Activated CD4-positive, alpha-beta memory T cell treated with anti-CD3 and anti-CD28 coated beads for 36 hours (primary cell): Measurements from ENCODE around the gene FNBP1L. TPM values are rescaled to one million over a fixed set of nuclear protein-coding genes. Genes with fewer than 3 reads are reported as not detected.

Experiments
- CTCF ChIA-PET: fragments of 350-600 bp; sonication (Branson Sonifier 250); formaldehyde crosslinking; loops from one replicate; lab custom pipeline; 2021; ENCODE audit warnings: antibody characterized with exemption, inconsistent platforms; lab: Charles Lee
- POLR2A ChIA-PET: fragments of 350-600 bp; sonication (Branson Sonifier 250); formaldehyde crosslinking; loops from one replicate; lab custom pipeline; 2021; ENCODE audit warnings: antibody characterized with exemption; lab: Charles Lee
- DNase-seq: peaks from one replicate; pipeline ENCODE4 v3.0.0-alpha.2; 2020
- H3K27ac Mint-ChIP-seq: one replicate; pipeline ENCODE4 v1.8.0; 2021; ENCODE audit warnings: mixed read lengths
- H3K27me3 Mint-ChIP-seq: one replicate; pipeline ENCODE4 v1.8.0; 2021; ENCODE audit warnings: mixed read lengths
- H3K36me3 Mint-ChIP-seq: one replicate; pipeline ENCODE4 v1.8.0; 2021; ENCODE audit warnings: mixed read lengths
- H3K4me1 Mint-ChIP-seq: one replicate; pipeline ENCODE4 v1.8.0; 2021; ENCODE audit warnings: low read depth, mixed read lengths
- H3K4me3 Mint-ChIP-seq: one replicate; pipeline ENCODE4 v1.8.0; 2021; ENCODE audit warnings: mild to moderate bottlenecking, mixed read lengths
- H3K9me3 Mint-ChIP-seq: one replicate; pipeline ENCODE4 v1.8.0; 2021; ENCODE audit warnings: mixed read lengths
- intact Hi-C: fragments of 100-400 bp; cut with micrococcal nuclease; formaldehyde crosslinking; loops from one replicate; pipeline ENCODE4 v1.15.1; 2023
- total RNA-seq, 2 experiments: library from RNA; stranded (reverse); gene quantifications; one replicate each; pipeline ENCODE4 v1.2.3, GENCODE V29; 2021

Gene FNBP1L
- total RNA-seq: 1 to 10 TPM in 1 of 2 experiments, under 1 TPM in 1; 0.81 to 1.2 TPM

DNA sequence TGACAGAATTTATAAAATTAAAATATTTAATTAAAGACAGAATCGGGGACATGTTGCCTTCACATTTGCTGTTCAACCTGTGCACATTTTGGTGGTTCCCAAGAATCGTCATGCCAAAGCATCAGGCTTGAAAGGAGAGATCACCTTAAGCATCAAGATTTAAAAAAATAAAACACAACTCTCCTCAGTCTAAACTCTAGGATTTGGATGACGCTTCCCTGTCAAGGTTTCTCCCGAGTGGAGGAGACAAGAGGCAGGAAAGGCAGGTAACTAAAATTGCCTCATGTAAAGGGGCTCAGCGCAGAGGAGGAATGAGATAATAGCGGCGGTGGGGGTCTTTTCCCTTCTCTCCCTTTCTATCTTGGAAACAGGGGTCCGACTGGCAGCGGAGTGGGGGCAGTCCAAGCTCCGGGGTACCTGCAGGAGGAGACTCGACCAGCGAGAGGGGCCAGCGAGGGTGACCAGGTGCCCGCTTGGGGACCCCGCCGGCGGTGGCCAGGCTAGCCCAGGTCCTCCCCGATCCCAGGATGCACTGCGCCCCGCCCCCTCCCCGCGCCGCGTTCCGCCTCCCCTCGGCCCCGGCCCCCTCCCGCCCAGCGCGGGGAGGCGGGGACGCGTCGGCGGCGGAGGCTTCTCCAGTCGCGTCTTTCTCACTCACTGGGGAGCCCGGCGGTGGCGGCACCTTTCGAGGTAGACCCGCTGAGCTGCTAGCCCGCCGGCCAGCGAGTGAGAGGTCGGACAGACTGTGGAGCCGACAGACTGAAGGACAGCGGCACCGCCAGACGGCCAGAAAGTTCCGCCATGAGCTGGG lies at the start of gene FNBP1L:
TSS of gene FNBP1L (plus strand) at position 638 of the 811 bp plus-strand sequence. CDS start at position 802, 164 bp downstream.
- ChIA-PET CTCF (interaction anchor here (1.0 to 2.1 kb wide), 8 partner anchors 10 to 367 kb away, joined by 3 to 9 read pairs (median 5); no protein-coding TSS in a partner anchor), POLR2A (interaction anchor here (0.9 to 1.2 kb wide), 2 partner anchors 168 to 398 kb away, joined by 3 read pairs; no protein-coding TSS in a partner anchor)
- Mint-ChIP-seq H3K9me3 (no peaks in the 10 kb centered on the region), H3K4me3 (peak within 1 kb of the TSS; percentile 85), H3K4me1 (peaks cover 14% of the 10 kb centered on the region), H3K27me3 (peaks cover 45% of the 10 kb centered on the region), H3K36me3 (no peaks in the 10 kb centered on the region), H3K27ac (no peak within 1 kb of the TSS)
- DNase-seq: peak; percentile 67
- intact Hi-C loops: no loop called here

- DNase-seq: no peak
- H3K4me3 Mint-ChIP-seq: no peak overlapping the region
- no peaks in the 10 kb centered on the region for H3K36me3 Mint-ChIP-seq
- H3K27ac Mint-ChIP-seq: no peak overlapping the region
- no peaks in the 10 kb centered on the region for H3K4me1 Mint-ChIP-seq
- no peaks in the 10 kb centered on the region for H3K27me3 Mint-ChIP-seq
- intact Hi-C loops: no loop called here
- H3K9me3 Mint-ChIP-seq: no peaks in the 10 kb centered on the region
- ChIA-PET CTCF (no interaction called here), POLR2A (no interaction called here)
Measured at GRCh38 chr1:93399781-93400180, 48.1 kb upstream of the FNBP1L start.

GRCh38 chr1:93408203-93408602 lies 39.7 kb upstream of the FNBP1L start:
- peaks cover 3% of the 10 kb centered on the region for H3K36me3 Mint-ChIP-seq
- CTCF ChIA-PET: no interaction called here
- DNase-seq: no peak
- H3K4me1 Mint-ChIP-seq: no peaks in the 10 kb centered on the region
- no peaks in the 10 kb centered on the region for H3K27me3 Mint-ChIP-seq
- H3K9me3 Mint-ChIP-seq: peaks cover 3% of the 10 kb centered on the region
- H3K27ac Mint-ChIP-seq: no peak overlapping the region
- POLR2A ChIA-PET: no interaction called here
- intact Hi-C loops: no loop called here
- no peak overlapping the region for H3K4me3 Mint-ChIP-seq

DNA sequence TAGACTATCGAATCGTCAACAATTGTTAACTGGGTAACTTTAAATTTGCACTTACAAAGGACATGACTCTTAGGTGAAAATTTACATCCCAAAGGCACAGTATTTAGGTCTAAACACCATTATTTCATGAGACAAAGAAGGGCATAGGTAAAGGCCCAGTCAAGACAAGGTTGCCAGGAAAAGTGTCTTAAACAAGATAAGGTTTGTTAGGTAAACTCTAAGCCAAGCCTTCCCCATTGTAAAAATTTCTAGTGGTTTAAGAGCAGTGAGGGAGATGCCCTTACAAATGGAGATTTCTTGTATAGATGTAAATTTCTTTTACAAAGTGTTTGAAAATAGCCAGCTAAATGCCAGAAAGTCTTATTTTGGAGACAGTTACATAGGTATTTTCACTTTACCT lies 36.9 kb upstream of the FNBP1L start:
- no peak overlapping the region for H3K27ac Mint-ChIP-seq
- H3K36me3 Mint-ChIP-seq: peaks cover 3% of the 10 kb centered on the region
- CTCF ChIA-PET: no interaction called here
- POLR2A ChIA-PET: no interaction called here
- intact Hi-C loops: no loop called here
- H3K4me1 Mint-ChIP-seq: no peaks in the 10 kb centered on the region
- no peak overlapping the region for H3K4me3 Mint-ChIP-seq
- H3K27me3 Mint-ChIP-seq: no peaks in the 10 kb centered on the region
- H3K9me3 Mint-ChIP-seq: peaks cover 3% of the 10 kb centered on the region
- no peak for DNase-seq

DNA sequence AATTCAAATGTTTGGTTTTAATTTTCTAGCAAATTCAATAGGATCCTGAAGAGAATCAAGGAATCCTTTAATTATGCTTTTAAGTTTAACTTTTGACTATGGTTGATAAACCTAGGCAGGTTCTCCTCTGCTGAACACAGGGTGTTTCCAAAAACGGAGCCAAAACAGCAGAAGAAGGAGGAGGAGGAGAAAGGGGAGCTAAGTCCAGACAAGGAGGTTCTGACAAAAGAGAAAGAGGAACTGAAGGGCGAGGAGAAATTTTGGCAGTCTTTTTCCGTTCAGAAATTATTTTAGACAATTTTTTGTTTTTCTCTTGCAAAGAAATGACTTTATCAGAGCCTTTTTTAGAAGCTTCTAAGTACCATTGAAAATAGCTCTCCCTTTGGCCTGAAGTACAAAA lies 33.2 kb upstream of the FNBP1L start:
- ChIA-PET POLR2A (no interaction called here), CTCF (interaction anchor here (1.2 kb wide), 1 partner anchor 107 kb away, joined by 3 read pairs; no protein-coding TSS in a partner anchor)
- Mint-ChIP-seq H3K4me1 (no peaks in the 10 kb centered on the region), H3K27ac (no peak overlapping the region), H3K36me3 (no peaks in the 10 kb centered on the region), H3K27me3 (peaks cover 3% of the 10 kb centered on the region), H3K9me3 (no peaks in the 10 kb centered on the region), H3K4me3 (no peak overlapping the region)
- intact Hi-C loops: no loop called here
- DNase-seq: no peak

GRCh38 chr1:93415296-93415695 lies 32.6 kb upstream of the FNBP1L start:
- Mint-ChIP-seq H3K27me3 (peaks cover 3% of the 10 kb centered on the region), H3K27ac (no peak overlapping the region)
- POLR2A ChIA-PET: no interaction called here

GRCh38 chr1:93416183-93416582 lies 31.7 kb upstream of the FNBP1L start:
- Mint-ChIP-seq H3K4me3 (no peak overlapping the region), H3K27me3 (peaks cover 4% of the 10 kb centered on the region), H3K27ac (no peak overlapping the region), H3K4me1 (no peaks in the 10 kb centered on the region), H3K9me3 (no peaks in the 10 kb centered on the region), H3K36me3 (no peaks in the 10 kb centered on the region)
- DNase-seq: no peak
- intact Hi-C loops: no loop called here
- POLR2A ChIA-PET: interaction anchor here (0.6 kb wide), 1 partner anchor 162 kb away, joined by 3 read pairs; no protein-coding TSS in a partner anchor
- CTCF ChIA-PET: no interaction called here

More at GRCh38 chr1:93415296-93415695, 32.6 kb upstream of the FNBP1L start:
- H3K4me1 Mint-ChIP-seq: no peaks in the 10 kb centered on the region
- intact Hi-C loops: no loop called here
- H3K9me3 Mint-ChIP-seq: no peaks in the 10 kb centered on the region
- CTCF ChIA-PET: interaction anchor here (1.2 kb wide), 1 partner anchor 107 kb away, joined by 3 read pairs; no protein-coding TSS in a partner anchor
- no peak overlapping the region for H3K4me3 Mint-ChIP-seq
- no peaks in the 10 kb centered on the region for H3K36me3 Mint-ChIP-seq
- DNase-seq: no peak

GRCh38 chr1:93419344-93419743 lies 28.6 kb upstream of the FNBP1L start:
- no peak for DNase-seq
- no peaks in the 10 kb centered on the region for H3K9me3 Mint-ChIP-seq
- H3K27me3 Mint-ChIP-seq: peaks cover 4% of the 10 kb centered on the region
- H3K36me3 Mint-ChIP-seq: no peaks in the 10 kb centered on the region
- no peak overlapping the region for H3K27ac Mint-ChIP-seq
- H3K4me3 Mint-ChIP-seq: no peak overlapping the region
- ChIA-PET POLR2A (no interaction called here), CTCF (interaction anchor here (1.7 kb wide), 1 partner anchor 114 kb away, joined by 4 read pairs; no protein-coding TSS in a partner anchor)
- intact Hi-C loops: no loop called here
- no peaks in the 10 kb centered on the region for H3K4me1 Mint-ChIP-seq

DNA sequence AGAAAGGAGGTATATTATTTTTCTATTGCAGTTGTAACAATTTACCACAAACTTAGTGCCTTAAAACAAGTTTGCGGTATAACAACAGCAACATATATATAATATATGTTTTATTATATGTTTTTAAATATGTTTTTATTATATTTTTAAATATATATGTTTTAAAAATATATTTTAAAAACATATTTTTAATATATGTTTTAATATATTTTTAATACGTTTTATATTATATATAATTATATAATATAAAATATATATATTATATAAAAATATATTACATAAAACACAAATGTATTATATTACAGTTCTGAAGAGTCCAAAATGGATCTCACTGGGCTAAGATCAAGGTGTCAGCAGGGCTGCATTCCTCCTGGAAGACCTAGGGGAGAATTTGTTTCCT lies 27.5 kb upstream of the FNBP1L start:
- no peaks in the 10 kb centered on the region for H3K36me3 Mint-ChIP-seq
- no peaks in the 10 kb centered on the region for H3K4me1 Mint-ChIP-seq
- H3K27ac Mint-ChIP-seq: no peak overlapping the region
- no peaks in the 10 kb centered on the region for H3K9me3 Mint-ChIP-seq
- CTCF ChIA-PET: interaction anchor here (1.9 kb wide), 1 partner anchor 116 kb away, joined by 5 read pairs; no protein-coding TSS in a partner anchor
- POLR2A ChIA-PET: no interaction called here
- no peak for DNase-seq
- H3K27me3 Mint-ChIP-seq: peaks cover 4% of the 10 kb centered on the region
- no peak overlapping the region for H3K4me3 Mint-ChIP-seq
- intact Hi-C loops: no loop called here

- H3K27ac Mint-ChIP-seq: no peak overlapping the region
- ChIA-PET POLR2A (no interaction called here), CTCF (interaction anchor here (0.6 to 0.7 kb wide), 2 partner anchors 11 to 629 kb away, joined by 3 read pairs; no protein-coding TSS in a partner anchor)
- H3K36me3 Mint-ChIP-seq: no peaks in the 10 kb centered on the region
- intact Hi-C loops: no loop called here
- no peaks in the 10 kb centered on the region for H3K4me1 Mint-ChIP-seq
- DNase-seq: no peak
- H3K27me3 Mint-ChIP-seq: peaks cover 8% of the 10 kb centered on the region
- no peaks in the 10 kb centered on the region for H3K9me3 Mint-ChIP-seq
- H3K4me3 Mint-ChIP-seq: no peak overlapping the region
Measured at GRCh38 chr1:93426181-93426580, 21.7 kb upstream of the FNBP1L start.

- no peak for DNase-seq
- ChIA-PET CTCF (interaction anchor here (1.0 kb wide), 1 partner anchor 123 kb away, joined by 4 read pairs; no protein-coding TSS in a partner anchor), POLR2A (no interaction called here)
- Mint-ChIP-seq H3K4me1 (no peaks in the 10 kb centered on the region), H3K36me3 (no peaks in the 10 kb centered on the region), H3K9me3 (no peaks in the 10 kb centered on the region), H3K27me3 (peaks cover 8% of the 10 kb centered on the region), H3K4me3 (no peak overlapping the region), H3K27ac (no peak overlapping the region)
- intact Hi-C loops: no loop called here
Measured at GRCh38 chr1:93427656-93428055, 20.3 kb upstream of the FNBP1L start.

- ChIA-PET CTCF (interaction anchor here (1.2 to 2.1 kb wide), 7 partner anchors 12 to 381 kb away, joined by 3 to 16 read pairs (median 4); no protein-coding TSS in a partner anchor), POLR2A (no interaction called here)
- intact Hi-C loops: no loop called here
- peaks cover 3% of the 10 kb centered on the region for H3K27me3 Mint-ChIP-seq
- DNase-seq: no peak
- no peaks in the 10 kb centered on the region for H3K9me3 Mint-ChIP-seq
- H3K4me1 Mint-ChIP-seq: no peaks in the 10 kb centered on the region
- no peaks in the 10 kb centered on the region for H3K36me3 Mint-ChIP-seq
- H3K4me3 Mint-ChIP-seq: no peak overlapping the region
- H3K27ac Mint-ChIP-seq: no peak overlapping the region
Measured at GRCh38 chr1:93433407-93433961, 14.4 kb upstream of the FNBP1L start.
